NCI-H524 (cell line): Measurements from ENCODE around the gene HSPA5.

Experiments
- DNase-seq, 2 experiments: peaks; one replicate each; lab custom pipeline; 2025; lab: John Stamatoyannopoulos, UW

Gene HSPA5

GRCh38 chr9:125190361-125190801 lies 50.8 kb downstream of the HSPA5 start:
- DNase-seq = peak in 1 of 2 experiments; percentile 29

GRCh38 chr9:125189361-125190289 lies 51.5 kb downstream of the HSPA5 start, which contains the start of gene PPP6C:
PPP6C (minus strand) TSS chr9:125189803; CDS start chr9:125189718, 85 bp downstream.
- DNase-seq = peak; percentile 97 to 98

GRCh38 chr9:125189011-125189360 lies 52.2 kb downstream of the HSPA5 start:
- DNase-seq = peak in 1 of 2 experiments; percentile 6
